Caco-2 (cell line): ENCODE results near the gene AK5. TPM values are rescaled to one million over a fixed set of nuclear protein-coding genes. Genes with fewer than 3 reads are reported as not detected.

Experiments
- BruUV-seq: library from RNA; stranded (reverse); fragments of 400-500 nt; replicated peaks from 2 replicates; lab custom pipeline; 2021; lab: Mats Ljungman, UMichigan
- CTCF ChIA-PET: fragments of 300-600 bp; sonication (Branson Sonifier 250); formaldehyde crosslinking; loops from one replicate; lab custom pipeline; 2022; ENCODE audit warnings: antibody characterized with exemption; lab: Charles Lee
- POLR2A ChIA-PET: fragments of 300-600 bp; sonication (Branson Sonifier 250); formaldehyde crosslinking; loops from one replicate; lab custom pipeline; 2022; ENCODE audit warnings: antibody characterized with exemption; lab: Charles Lee
- DNase-seq, 2 experiments: peaks; one replicate each; pipeline versions ENCODE4 v3.0.0 to v3.0.0-alpha.2; 2020 to 2022
- H3K27me3 ChIP-seq: replicated peaks from 2 replicates; pipeline ENCODE4 v1.6.0; 2011; ENCODE audit warnings: low read length; ENCODE audit not compliant: control insufficient read depth, insufficient read depth
- H3K36me3 ChIP-seq: 2 replicates; pipeline ENCODE4 v1.5.1; 2011; ENCODE audit warnings: low read length; ENCODE audit not compliant: control insufficient read depth, insufficient read depth
- H3K4me1 ChIP-seq: fragments of 250-450 bp; sonication (Bioruptor Pico); 2 replicates; pipeline ENCODE4 v1.5.1; 2020; ENCODE audit warnings: mild to moderate bottlenecking
- H3K4me3 ChIP-seq: 2 replicates; pipeline ENCODE4 v1.5.1; 2011; ENCODE audit warnings: low read depth, mild to moderate bottlenecking, control low read depth, low read length
- H3K9me3 ChIP-seq: fragments of 250-450 bp; sonication (Bioruptor Pico); 2 replicates; pipeline ENCODE4 v1.5.1; 2020; ENCODE audit warnings: mild to moderate bottlenecking, moderate library complexity
- H3K27ac Mint-ChIP-seq: one replicate; pipeline ENCODE4 v1.8.0; 2022; ENCODE audit warnings: mixed read lengths; ENCODE audit not compliant: unreplicated experiment
- H3K27me3 Mint-ChIP-seq: one replicate; pipeline ENCODE4 v1.8.0; 2022; ENCODE audit warnings: mixed read lengths; ENCODE audit not compliant: insufficient read depth, unreplicated experiment
- H3K36me3 Mint-ChIP-seq: one replicate; pipeline ENCODE4 v1.8.0; 2022; ENCODE audit warnings: mild to moderate bottlenecking, mixed read lengths; ENCODE audit not compliant: insufficient read depth, unreplicated experiment
- H3K4me1 Mint-ChIP-seq: one replicate; pipeline ENCODE4 v1.8.0; 2022; ENCODE audit warnings: low read depth, mixed read lengths; ENCODE audit not compliant: unreplicated experiment
- H3K4me3 Mint-ChIP-seq: one replicate; pipeline ENCODE4 v1.8.0; 2022; ENCODE audit warnings: mild to moderate bottlenecking, moderate library complexity, mixed read lengths; ENCODE audit not compliant: unreplicated experiment
- H3K9me3 Mint-ChIP-seq: one replicate; pipeline ENCODE4 v1.8.0; 2022; ENCODE audit warnings: mixed read lengths; ENCODE audit not compliant: unreplicated experiment
- intact Hi-C: fragments of 100-400 bp; cut with micrococcal nuclease; formaldehyde crosslinking; loops from one replicate; pipeline ENCODE4 v1.10.0; 2022; ENCODE audit not compliant: unreplicated experiment
- total RNA-seq: library from RNA; stranded (reverse); gene quantifications from 2 replicates; pipeline ENCODE4 v1.2.3, GENCODE V29; 2022
- TF ChIP-seq, protein P1 (sequence below), 2 experiments: fragments of 200-600 bp in 1 of 2; IDR thresholded peaks; 1 replicate in 1 of 2; 2 replicates in 1 of 2; pipeline versions ENCODE4 v1.5.1 to v1.8.0; 2011 to 2022; ENCODE audit warnings: antibody characterized with exemption in 1 of 2, control low read depth in 1 of 2, inconsistent platforms in 1 of 2, low read depth in 1 of 2, low read length in 1 of 2, mild to moderate bottlenecking in 1 of 2, moderate library complexity in 1 of 2; ENCODE audit not compliant: insufficient read depth in 1 of 2, severe bottlenecking in 1 of 2, unreplicated experiment in 1 of 2

Gene AK5
- total RNA-seq, 1 experiment from 2014 or later, result not detected

DNA sequence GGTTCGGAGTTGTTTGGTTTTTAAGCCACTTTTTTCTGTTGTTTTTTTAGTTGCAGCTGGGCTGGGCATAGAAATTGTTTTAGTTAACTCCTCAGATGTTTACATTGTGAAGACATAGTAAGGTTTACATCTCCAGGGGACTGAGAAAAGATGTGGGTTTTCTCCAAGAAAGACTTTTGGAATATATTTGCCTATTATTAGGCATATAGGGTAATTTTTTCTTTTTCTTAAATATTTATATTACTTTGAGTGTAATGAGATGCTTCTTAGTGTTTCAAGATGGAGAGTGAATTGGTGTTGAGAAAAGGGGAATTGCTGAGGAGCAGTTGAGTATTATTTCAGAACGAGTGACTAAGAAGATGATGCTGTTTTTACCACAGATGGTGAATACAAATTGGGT lies 36.0 kb upstream of the AK5 start:
- no TSS peak for BruUV-seq
- DNase-seq, result no peak
- intact Hi-C loops, result no loop called here
- TF ChIP-seq, protein P1, sequence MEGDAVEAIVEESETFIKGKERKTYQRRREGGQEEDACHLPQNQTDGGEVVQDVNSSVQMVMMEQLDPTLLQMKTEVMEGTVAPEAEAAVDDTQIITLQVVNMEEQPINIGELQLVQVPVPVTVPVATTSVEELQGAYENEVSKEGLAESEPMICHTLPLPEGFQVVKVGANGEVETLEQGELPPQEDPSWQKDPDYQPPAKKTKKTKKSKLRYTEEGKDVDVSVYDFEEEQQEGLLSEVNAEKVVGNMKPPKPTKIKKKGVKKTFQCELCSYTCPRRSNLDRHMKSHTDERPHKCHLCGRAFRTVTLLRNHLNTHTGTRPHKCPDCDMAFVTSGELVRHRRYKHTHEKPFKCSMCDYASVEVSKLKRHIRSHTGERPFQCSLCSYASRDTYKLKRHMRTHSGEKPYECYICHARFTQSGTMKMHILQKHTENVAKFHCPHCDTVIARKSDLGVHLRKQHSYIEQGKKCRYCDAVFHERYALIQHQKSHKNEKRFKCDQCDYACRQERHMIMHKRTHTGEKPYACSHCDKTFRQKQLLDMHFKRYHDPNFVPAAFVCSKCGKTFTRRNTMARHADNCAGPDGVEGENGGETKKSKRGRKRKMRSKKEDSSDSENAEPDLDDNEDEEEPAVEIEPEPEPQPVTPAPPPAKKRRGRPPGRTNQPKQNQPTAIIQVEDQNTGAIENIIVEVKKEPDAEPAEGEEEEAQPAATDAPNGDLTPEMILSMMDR (IDR thresholded peaks at IDR 0.05; ENCODE audit: insufficient read depth in 1 of 2, low read depth in 1 of 2, low read length in 1 of 2, severe bottlenecking in 1 of 2, unreplicated experiment in 1 of 2), result no peak
- no peaks in the 10 kb centered on the region for H3K27me3 ChIP-seq
- H3K4me1 Mint-ChIP-seq, result no peaks in the 10 kb centered on the region
- no peaks in the 10 kb centered on the region for H3K4me1 ChIP-seq
- POLR2A ChIA-PET, result no interaction called here
- CTCF ChIA-PET, result no interaction called here
- no peaks in the 10 kb centered on the region for H3K9me3 Mint-ChIP-seq
- no peak overlapping the region for H3K4me3 Mint-ChIP-seq
- H3K27me3 Mint-ChIP-seq, result peaks cover 3% of the 10 kb centered on the region
- no peaks in the 10 kb centered on the region for H3K36me3 Mint-ChIP-seq
- H3K9me3 ChIP-seq, result no peaks in the 10 kb centered on the region
- no peak overlapping the region for H3K4me3 ChIP-seq
- no peak overlapping the region for H3K27ac Mint-ChIP-seq
- H3K36me3 ChIP-seq, result no peaks in the 10 kb centered on the region

DNA sequence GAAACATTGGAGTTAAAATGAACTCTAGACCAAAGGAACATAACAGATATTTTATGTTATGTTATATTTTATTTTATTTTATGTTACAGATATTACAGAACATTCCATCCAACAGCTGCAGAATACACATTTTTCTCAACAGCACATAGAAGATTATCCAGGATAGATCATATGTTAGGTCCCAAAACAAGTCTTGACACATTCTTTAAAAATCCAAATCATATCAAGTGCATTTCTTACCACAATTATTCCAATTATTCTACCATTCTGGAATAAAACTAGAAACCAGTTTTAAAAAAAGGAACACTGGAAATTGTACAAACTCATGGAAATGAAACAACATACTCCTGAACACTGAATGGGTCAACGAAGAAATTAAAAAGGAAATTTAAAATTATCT lies 31.7 kb upstream of the AK5 start:
- no peaks in the 10 kb centered on the region for H3K36me3 ChIP-seq
- no peaks in the 10 kb centered on the region for H3K4me1 ChIP-seq
- H3K27me3 ChIP-seq, result no peaks in the 10 kb centered on the region
- Mint-ChIP-seq H3K4me1 (no peaks in the 10 kb centered on the region), H3K27ac (no peak overlapping the region), H3K36me3 (no peaks in the 10 kb centered on the region), H3K27me3 (peaks cover 3% of the 10 kb centered on the region), H3K9me3 (no peaks in the 10 kb centered on the region), H3K4me3 (no peak overlapping the region)
- POLR2A ChIA-PET, result no interaction called here
- H3K4me3 ChIP-seq, result no peak overlapping the region
- BruUV-seq, result no TSS peak
- DNase-seq, result no peak
- CTCF ChIA-PET, result no interaction called here
- intact Hi-C loops, result no loop called here
- H3K9me3 ChIP-seq, result no peaks in the 10 kb centered on the region
- TF ChIP-seq, protein P1 (IDR thresholded peaks at IDR 0.05; ENCODE audit: insufficient read depth in 1 of 2, low read depth in 1 of 2, low read length in 1 of 2, severe bottlenecking in 1 of 2, unreplicated experiment in 1 of 2), result no peak

DNA sequence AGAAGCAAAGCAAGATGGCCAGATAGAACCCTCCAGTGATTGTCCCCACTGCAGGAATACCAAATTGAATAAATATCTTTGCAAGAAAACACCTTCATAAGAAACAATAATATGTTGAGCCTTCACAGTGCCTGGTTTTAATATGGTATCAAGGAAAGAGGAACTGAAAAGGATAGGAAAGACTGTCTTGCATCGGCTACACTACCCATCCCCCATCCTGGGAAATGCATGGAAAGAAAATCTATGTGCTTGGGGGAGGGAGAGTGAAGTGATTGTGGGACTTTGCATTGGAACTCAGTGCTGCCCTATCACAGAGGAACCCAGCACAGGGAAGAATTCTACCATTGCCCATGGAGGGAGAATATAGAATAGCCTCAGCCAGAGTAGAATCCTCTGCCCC lies 28.6 kb upstream of the AK5 start:
- H3K4me3 ChIP-seq, result no peak overlapping the region
- H3K27me3 ChIP-seq, result no peaks in the 10 kb centered on the region
- Mint-ChIP-seq H3K27ac (no peak overlapping the region), H3K4me3 (no peak overlapping the region), H3K36me3 (no peaks in the 10 kb centered on the region), H3K4me1 (no peaks in the 10 kb centered on the region), H3K9me3 (no peaks in the 10 kb centered on the region), H3K27me3 (peaks cover 3% of the 10 kb centered on the region)
- H3K4me1 ChIP-seq, result no peaks in the 10 kb centered on the region
- no TSS peak for BruUV-seq
- TF ChIP-seq, protein P1 (IDR thresholded peaks at IDR 0.05; ENCODE audit: insufficient read depth in 1 of 2, low read depth in 1 of 2, low read length in 1 of 2, severe bottlenecking in 1 of 2, unreplicated experiment in 1 of 2), result no peak
- no peaks in the 10 kb centered on the region for H3K9me3 ChIP-seq
- POLR2A ChIA-PET, result no interaction called here
- DNase-seq, result no peak
- H3K36me3 ChIP-seq, result no peaks in the 10 kb centered on the region
- intact Hi-C loops, result no loop called here
- CTCF ChIA-PET, result no interaction called here
